ENCODE measurements around the gene PRSS3.
"Not testable (repeated sequence)": the region's sequence is repeated elsewhere in the genome, so short reads cannot be mapped to it uniquely, and the experiment has no call there.

The PRSS3 gene

DNA sequence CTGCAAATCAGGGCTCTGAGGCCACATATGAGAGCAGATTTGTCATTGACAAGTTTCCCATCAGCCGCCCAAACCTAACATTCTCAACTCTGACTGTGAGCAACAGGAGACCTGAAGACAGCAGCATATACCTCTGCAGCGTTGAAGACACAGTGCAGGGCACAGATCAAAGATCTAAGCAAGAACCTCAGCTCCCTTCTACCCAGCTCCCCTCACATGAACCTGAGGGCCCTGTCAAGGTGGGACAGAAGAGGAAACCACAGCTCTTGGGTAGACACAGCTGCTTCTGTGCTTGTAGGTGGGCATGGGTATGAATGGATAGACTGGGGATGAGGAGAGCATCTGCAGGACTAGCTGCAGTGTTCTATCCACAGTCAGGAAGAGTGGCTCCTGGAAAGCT, 8.7 kb upstream of the PRSS3 start:
- no peak for DNase-seq
- no peak for ATAC-seq

DNA sequence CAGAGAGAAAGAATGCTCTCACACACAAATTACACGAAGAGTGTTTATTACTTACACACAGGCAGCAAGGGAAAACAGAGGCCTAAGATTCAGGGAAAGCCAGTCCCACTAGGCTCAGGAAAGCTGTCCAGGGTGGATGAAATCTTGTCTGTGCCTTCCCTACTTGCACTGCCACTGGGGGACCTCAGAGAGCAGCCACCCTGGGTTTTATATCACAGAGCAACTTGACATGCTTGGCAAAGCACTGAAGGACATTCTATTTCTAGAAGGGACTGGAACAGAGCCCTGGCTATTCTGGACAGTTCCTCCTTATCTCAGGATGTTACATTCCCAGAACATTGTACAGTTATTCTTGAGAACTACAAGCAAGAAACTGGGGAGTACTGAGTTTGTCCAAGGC, 7.5 kb upstream of the PRSS3 start:
- DNase-seq (no peak), ATAC-seq (no peak)

DNA sequence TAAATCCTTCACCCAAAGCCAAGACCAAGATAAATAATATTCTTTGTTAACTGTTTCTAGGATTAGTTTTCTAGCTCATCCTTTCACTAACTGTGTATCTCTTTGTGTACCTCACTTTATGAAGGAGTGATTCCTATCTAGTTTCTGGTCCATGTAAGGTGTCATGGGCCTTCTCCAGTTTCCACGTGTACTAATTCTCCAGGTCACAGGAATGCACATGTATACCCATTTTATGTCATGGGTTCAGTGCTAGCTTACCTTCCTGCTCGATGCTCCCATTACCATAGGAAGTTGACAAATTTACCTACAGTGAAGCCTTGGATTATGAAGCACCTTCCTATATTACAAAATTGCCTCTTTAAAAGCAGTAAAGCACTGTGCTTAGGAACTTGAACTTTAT, 5.9 kb upstream of the PRSS3 start:
- not testable (repeated sequence) for DNase-seq, ATAC-seq

DNA sequence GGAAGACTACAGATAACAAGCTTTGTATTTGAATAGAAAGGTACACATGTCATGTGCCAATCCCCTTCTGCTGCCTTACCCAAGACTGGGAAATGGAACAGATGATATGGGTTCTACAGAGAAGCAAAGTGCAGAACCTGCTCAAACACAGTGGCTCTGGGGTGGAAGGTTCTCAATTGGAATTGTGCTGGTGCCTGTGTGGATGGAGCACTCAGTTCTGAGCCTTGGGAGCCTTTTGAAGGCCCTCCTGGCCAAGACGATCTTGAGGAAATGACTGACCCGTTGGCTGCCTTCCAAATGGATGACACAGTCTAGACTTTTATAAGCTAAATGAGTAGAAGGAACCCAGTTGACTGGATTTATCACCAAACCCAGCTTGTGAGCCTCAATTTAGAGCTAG, 4.2 kb upstream of the PRSS3 start:
- ATAC-seq, result no peak
- no peak for DNase-seq

DNA sequence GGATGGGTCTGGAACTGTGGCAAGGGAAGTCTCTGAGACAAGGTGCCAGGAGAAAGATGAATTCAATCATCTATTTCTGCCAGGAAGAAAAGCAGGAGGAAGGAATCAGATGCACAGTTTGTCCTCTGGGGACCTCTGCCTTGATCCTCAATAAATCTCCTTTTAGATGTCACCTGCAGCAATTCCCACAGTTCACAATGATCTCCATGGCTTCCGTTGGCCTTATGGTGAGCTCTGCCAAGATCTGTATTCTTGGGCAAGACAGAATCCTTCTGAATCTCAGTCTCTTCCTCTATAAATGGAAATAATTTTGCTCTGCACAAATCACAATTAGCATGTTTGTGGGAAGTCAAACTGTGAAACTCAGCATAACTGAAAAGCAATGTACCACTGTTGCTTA, 1.9 kb upstream of the PRSS3 start:
- DNase-seq, ATAC-seq: not testable (repeated sequence)

DNA sequence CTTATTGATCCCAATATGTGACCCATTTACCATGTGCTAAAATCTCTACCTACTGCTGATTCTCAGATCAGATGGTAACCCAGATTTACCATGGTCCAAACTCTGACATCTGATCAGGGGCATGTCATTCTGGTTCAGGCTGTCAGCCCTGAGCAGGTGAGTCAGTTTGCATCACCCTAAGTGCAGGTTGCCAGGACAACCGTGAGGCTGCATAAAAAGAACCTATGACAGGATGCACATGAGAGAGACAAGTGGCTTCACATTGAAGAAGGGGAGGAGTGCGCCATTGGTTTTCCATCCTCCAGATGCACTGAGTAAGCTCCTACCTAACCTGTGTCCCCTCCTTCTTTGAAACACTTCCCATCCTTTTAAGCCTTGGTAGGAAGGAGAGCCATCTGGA, 801 bp upstream of the PRSS3 start:
- DNase-seq, result no peak

DNA sequence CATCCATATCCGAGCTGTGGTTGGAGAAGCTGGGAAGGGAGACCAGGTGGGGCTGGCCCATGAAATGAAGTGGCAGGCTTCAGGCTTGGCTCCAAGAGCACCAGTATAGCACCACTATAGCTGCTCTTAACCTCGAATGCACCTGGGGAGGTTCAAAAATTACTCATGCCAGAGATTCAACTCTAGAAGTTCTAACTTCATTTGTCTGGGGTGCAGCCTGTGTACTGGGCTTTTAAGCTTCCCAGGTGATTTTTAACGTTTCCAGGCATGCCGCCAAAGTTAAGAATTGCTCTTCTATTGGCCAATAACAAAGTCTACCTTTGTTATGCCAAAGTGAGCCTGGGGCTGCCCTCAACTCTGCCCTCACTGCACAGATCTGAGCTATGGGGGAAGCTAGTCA, 458 bp downstream of the PRSS3 start:
- DNase-seq, result no peak
- no peak for ATAC-seq

More for the DNA sequence above, 801 bp upstream of the PRSS3 start:
- peak; percentile 51 for ATAC-seq

DNA sequence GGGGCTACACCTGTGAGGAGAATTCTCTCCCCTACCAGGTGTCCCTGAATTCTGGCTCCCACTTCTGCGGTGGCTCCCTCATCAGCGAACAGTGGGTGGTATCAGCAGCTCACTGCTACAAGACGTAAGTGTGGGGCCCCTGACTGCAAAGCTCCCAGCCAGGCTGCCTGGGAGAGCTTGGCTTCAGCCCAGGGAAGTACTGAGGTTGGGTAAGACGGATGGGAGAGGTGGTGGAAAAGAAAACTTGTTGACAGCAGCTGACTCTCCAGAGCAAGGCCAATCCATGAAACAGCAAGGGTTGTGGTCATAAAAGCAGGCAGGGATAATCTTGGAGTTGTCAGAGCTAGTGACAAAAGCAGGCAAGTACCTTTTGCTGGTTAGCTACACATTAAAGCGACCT, 1.3 kb downstream of the PRSS3 start:
- DNase-seq, ATAC-seq: not testable (repeated sequence)

DNA sequence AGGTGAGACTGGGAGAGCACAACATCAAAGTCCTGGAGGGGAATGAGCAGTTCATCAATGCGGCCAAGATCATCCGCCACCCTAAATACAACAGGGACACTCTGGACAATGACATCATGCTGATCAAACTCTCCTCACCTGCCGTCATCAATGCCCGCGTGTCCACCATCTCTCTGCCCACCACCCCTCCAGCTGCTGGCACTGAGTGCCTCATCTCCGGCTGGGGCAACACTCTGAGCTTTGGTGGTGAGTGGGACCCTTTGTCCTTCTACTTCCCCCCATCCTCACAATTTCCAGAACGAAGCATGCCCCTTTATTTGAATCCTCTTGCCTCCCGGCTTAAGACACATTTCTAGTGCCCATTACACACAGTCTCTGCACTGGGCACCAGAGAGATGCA, 2.5 kb downstream of the PRSS3 start:
- DNase-seq (no peak), ATAC-seq (no peak)

DNA sequence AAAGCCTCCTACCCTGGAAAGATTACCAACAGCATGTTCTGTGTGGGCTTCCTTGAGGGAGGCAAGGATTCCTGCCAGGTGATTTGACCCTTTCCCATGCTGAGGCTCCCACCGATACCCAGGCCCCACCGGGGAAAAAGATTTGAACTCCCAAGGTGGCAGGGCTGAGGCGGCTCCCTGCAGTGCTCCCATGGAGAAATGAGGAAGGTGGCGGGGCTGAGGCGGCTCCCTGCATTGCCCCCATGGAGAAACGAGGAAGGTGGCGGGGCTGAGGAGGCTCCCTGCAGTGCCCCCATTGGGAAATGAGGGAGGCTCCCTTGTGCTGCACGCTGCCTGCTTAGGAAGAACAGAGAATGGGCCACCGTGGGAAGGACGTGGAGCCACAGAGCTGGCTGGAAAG, 3.2 kb downstream of the PRSS3 start:
- DNase-seq (no peak), ATAC-seq (no peak)

DNA sequence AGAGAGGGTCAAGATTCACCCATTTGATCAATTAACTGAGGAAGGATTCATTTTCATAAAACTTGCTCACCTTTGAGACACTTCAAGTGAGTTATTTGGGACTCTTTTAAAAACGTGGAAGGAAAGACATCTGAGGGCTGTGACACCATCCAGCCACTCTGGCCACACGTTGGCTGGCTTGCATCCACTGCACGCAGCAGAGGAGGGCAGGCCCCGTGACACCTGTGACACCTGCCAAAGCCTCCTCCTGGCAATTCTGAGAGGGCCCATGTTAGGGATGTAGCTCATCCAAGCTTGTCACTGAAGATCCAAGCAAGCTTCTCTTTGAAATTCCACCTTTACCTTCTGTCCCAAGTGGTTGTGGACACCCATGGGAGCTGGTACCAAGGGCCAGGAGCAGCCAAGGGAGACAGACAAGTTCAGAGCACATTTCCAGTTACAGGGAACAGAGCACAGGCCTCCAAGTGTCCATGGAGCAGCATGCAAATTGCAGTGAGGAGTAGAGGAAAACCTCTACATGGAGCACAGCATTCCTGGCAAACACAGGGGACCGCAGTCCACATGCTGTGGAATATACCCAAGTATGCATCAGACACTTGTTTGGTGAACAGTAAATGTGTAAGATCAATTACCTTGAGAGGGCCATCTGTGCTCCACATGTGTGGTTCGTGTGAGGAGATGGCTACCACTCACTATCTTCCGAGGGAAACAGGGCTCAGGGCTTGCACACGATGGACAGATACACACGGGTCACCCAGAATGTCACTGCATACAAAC, 4.8 kb downstream of the PRSS3 start:
- no peak for ATAC-seq
- DNase-seq, result no peak

DNA sequence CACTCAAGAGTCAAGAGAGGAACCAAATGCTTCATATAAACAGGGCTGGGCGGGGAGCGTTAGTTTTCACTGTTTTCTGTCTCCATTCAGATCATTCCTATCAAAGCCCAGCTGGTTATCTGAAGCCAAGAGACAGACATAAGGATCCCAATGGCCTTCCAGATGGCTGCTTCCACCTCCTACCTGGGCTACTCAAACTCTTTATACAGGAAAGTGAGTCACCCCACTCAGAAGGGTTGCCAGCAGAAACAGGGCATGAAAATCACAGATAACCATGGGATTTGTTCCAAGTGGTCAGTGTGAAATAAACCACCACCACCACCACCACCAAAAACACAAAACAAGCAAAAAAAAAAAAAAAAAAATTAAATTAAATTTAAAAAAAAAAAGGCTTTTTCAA, 5.5 kb downstream of the PRSS3 start:
- DNase-seq (no peak), ATAC-seq (no peak)

DNA sequence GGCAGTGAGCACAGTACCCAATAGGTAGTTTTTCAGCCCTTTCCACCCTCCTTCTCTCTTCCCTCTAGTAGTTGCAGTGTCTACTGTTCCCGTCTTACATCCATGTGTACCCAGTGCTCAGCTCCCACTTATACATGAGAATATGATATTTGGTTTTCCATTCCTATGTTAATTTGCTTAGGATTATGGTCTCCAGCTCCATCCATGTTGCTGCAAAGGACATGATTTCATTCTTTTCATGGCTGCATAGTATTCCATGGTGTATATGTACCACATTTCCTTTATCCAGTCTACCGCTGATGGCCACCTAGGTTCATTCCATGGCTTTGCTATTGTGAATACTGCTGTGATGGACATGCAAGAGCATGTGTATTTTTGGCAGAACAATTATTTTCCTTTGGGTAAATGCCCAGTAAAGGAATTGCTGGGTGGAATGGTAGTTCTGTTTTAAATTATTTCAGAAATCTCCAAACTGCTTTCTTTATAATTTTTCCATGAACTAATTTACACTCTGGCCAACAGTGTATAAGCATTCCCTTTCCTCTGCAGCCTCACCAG, 6.7 kb downstream of the PRSS3 start:
- DNase-seq, ATAC-seq: not testable (repeated sequence)

DNA sequence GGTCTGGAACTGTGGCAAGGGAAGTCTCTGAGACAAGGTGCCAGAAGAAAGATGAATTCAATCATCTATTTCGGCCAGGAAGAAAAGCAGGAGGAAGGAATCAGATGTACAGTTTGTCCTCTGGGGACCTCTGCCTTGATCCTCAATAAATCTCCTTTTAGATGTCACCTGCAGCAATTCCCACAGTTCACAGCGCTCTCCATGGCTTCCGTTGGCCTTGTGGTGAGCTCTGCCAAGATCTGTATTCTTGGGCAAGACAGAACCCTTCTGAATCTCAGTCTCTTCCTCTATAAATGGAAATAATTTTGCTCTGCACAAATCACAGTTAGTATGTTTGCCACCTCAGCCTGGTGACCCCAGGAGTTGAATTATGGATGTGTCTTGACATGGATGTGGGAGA, 8.8 kb downstream of the PRSS3 start:
- not testable (repeated sequence) for ATAC-seq, DNase-seq

DNA sequence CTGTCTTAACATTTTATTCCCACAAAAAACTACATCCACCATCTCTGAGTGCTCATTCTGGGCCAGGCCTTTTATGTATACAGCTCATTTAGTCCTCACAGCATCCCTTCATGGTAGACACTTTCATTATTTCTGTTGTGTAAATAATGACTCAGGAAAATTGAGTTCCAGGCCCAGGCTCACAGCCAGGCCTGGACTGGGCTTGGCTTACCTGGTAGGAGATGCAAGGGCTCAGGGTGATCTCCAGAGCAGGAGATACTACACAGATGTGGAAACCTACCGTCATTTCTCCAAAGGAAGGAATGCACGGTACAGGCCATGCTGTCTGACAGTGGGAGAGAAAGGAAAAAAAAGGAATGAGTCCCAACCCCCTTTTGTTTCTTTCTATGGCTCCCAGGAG, 11.8 kb downstream of the PRSS3 start:
- not testable (repeated sequence) for ATAC-seq, DNase-seq

DNA sequence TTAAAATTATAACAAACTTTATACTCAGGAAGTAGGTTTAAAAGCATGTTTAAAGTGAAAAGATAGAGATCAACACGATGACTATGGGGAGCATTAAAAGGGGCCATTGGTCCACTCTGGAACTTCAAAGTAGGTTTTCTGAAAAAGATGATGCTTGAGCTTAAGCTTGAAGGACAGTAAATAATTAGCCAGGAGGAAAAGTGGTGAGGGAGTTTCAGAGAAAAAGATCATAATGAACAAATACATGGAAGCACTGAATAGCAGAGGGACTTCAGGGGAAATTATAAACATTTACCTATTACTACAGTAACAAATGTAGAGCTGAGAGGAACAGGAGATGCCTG, 13.6 kb downstream of the PRSS3 start:
- not testable (repeated sequence) for ATAC-seq, DNase-seq

DNA sequence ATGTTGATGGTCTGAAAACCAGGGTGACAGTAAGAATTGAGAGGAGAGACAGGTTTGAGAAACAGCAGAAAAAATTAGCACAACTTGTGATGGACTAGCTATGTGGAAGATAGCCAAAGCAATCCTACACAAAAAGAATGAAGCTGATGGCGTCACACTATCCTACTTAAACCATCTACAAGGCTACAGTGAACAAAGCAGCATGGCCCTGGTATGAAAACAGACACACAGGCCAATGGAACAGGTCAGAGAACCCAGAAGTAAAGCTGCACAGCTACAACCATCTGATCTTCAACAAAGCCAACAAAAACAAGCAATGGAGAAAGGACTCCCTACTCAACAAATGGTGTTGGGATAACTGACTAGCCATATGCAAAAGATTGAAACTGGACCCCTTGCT, 14.1 kb downstream of the PRSS3 start:
- ATAC-seq (no peak), DNase-seq (no peak)

DNA sequence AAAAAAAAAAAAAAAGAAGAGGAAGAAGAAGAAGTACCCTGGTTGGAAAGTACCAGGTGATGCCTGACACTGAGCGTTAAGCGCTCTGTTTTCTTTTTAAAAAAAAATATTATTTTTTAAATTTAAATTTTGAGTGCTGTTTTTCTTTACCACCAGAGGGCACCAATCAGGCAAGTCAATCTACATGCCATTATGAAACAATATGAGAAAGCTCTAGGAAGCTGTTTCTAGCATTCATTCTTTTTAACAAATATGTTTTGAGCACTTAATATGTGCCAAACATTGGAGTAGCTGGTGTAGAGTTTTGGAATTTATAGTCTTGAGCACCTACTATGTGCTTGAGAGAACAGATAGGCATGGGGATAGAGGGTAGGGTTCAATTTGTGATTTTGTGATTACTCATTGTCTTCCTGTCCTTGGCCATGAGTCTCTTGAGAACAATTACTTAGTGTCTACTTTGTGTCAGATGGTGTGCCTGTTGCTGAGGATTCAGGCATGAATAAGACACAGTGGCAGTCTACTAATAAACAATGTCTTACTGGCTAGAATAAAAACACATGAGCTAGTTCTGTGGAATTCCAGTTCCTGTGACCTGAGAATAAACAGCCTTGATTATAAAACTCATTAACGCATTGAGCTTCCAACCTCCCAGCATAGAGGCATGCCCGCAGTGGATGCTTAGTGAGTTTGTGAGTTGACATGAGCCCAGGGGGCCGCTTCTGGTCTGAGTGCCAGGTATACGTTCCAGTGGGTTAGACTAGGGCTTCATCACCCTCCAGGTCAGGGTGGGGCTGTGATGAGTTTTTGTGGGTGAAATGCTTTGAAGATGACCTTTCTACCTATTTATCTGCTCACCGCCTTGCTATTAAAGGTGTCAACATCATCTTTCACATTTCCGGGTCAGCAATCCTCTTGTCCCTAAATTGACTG, 18.6 kb downstream of the PRSS3 start:
- DNase-seq, result no peak
- no peak for ATAC-seq

DNA sequence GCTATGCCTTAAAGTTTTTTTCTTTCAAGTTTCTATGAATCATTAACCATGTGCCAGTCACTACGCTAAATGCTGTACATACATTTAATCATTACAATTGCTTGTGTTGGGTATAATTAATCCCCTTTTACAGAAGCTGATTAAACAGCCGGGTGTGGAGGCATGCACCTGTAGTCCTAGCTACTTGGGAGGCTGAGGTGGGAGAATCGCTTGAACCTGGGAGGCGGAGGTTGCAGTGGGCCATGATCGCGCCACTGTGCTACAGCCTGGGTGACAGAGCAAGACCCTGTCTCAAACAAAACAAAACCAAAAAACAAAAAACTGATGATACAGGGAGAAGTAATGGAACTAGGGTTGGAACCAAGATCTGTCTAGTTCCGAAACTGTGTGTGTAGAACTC, 20.4 kb downstream of the PRSS3 start:
- DNase-seq, result no peak
- no peak for ATAC-seq

DNA sequence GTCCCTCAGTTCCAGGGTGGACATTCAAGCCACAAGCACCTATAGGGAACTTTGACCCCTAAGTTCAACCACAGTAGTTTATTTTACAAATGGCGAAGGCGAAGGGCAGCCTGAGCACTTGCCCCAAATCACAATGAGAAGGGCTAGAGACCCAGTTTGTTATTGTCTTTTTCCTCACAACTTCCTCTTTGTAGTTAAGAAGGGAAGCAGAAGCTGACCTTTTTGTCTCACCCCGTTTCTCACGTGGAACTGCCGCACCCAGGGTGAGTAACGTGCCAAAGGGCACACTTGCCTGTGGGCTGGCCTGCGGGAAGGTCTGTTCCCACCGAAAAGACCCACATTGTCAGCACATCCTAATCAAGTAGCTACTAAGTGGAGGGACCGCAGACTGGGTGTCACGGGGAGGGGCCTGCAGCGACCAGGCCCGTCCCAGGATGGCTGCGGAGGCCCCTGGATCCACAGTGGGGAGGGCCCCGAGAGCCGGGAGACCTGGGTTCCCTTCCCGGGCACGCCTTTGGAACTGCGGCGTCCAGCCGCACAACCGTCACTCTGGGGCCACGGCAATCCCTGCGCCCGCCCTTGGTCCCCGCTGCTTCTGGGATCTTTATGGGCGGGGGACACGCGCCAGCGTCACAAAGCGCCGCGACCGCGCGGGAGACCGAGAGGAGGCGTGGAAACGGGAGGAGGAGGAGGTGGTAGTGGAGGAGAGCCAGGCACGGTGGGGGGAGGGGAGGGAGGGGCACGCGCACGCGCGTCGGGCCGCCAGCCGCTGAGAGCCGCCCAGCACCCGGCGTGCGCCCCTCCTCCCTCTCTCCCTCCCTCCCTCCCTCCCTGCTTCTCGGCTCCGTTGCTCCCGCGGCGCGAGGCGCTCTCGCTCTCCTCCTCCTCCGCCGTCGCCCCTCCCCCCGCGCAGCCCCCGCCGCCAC, 21.2 kb downstream of the PRSS3 start, which contains the start of gene UBE2R2:
Gene UBE2R2 (plus strand): TSS at position 834 of the 926 bp plus-strand sequence. CDS start 598 bp downstream, outside the sequence.
- ATAC-seq (peak; percentile 90), DNase-seq (peak; percentile 90)

DNA sequence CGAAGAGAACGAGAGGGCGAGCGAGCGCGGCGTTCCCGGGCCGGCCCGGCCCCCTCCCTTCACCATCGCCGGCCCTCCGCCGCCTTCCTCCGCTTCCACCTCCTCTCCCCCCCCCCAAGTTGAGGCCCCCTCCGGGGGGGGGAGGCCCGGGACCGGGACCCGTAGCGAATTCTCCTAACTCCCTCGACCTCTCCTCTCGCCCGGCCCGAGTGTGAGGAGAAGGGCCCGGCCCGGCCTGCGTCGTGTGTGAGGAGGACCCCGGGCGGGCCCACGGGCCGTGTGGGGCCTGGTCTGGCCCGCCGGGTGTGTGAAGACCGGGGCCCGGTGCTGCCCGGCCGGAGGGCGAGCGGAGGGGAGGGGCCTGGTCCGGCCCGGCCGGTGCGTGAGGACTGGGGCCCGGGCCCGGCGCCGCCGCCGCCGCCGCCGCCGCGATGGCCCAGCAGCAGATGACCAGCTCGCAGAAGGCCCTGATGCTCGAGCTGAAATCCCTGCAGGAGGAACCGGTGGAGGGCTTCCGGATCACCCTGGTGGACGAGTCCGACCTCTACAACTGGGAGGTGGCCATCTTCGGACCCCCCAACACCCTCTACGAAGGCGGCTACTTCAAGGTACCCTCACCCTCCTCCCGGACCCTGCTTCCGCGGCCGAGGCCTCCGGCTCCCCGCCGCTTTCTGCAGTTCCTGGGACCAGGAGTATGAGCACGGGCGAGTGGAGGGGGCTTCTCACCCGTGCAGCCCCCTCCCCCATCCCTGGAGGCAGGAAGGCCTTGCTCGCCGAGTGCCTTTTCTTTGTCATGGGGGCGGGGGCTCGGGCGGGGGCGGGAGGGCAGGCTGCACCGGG, 22.2 kb downstream of the PRSS3 start:
- ATAC-seq, result peak; percentile 5
- DNase-seq, result peak; percentile 57
